Measurements from ENCODE around the gene FPR3.

DNA sequence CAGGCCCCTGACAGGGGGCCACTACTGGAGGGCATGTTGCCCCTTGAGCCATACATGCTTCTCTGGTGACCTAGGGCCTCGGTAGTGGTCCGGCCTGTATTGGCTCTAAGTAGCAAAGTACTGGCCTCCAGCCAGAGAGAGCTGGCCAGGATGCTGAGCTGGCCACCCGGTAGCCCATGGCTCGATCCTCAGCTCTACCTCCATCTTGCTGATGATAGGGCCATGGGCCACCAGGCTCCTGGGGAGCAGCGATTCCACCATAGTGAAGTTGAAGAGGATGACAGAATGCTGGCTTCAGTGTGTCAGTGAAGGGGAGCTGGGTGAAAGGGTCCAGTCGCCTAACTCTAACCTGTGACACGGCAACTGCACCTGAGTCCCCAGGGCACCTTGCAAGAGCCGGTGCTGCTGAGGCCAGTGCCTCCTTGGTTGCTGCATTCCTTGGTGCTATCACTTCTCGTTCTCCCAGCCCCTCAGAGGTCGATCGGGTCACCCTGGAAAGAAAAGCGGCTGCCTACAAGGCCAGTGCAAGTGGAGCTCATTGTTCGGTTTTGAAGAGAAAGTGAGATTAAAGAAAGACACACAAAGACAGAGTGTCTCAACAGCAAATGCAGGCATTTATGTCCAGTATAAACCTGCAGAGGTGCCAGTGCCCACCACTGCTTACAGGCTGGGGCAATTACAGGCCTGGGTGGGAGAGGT, 5.0 kb downstream of the FPR3 start:
- TF ChIP-seq, protein P1, sequence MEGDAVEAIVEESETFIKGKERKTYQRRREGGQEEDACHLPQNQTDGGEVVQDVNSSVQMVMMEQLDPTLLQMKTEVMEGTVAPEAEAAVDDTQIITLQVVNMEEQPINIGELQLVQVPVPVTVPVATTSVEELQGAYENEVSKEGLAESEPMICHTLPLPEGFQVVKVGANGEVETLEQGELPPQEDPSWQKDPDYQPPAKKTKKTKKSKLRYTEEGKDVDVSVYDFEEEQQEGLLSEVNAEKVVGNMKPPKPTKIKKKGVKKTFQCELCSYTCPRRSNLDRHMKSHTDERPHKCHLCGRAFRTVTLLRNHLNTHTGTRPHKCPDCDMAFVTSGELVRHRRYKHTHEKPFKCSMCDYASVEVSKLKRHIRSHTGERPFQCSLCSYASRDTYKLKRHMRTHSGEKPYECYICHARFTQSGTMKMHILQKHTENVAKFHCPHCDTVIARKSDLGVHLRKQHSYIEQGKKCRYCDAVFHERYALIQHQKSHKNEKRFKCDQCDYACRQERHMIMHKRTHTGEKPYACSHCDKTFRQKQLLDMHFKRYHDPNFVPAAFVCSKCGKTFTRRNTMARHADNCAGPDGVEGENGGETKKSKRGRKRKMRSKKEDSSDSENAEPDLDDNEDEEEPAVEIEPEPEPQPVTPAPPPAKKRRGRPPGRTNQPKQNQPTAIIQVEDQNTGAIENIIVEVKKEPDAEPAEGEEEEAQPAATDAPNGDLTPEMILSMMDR (IDR thresholded peaks at IDR 0.05), result no peak
- TF ChIP-seq POLR2A (IDR thresholded peaks at IDR 0.05) (no peak), EP300 (IDR thresholded peaks at IDR 0.05; ENCODE audit: low read depth) (no peak)

All from transverse colon (tissue), 3 donors.